Mucosa of descending colon (tissue), 3 donors: Measurements from ENCODE around the gene PRPF18. TPM values are rescaled to one million over a fixed set of nuclear protein-coding genes. Genes with fewer than 3 reads are reported as not detected.

ENCODE experiments used
- ATAC-seq: fragments of 200-7000 bp; cut with Tn5 transposase; one replicate; pipeline ENCODE4 v1.9.1; 2020; ENCODE audit warnings: mild to moderate bottlenecking, moderate library complexity
- DNase-seq, 3 donors: peaks; one replicate each; pipeline ENCODE4 v3.0.0-alpha.2; 2020
- H3K36me3 ChIP-seq: fragments of 200-600 bp; one replicate; pipeline ENCODE4 v1.8.0; 2021; ENCODE audit warnings: low read depth, mild to moderate bottlenecking
- H3K4me1 ChIP-seq: fragments of 200-600 bp; one replicate; pipeline ENCODE4 v1.8.0; 2021; ENCODE audit warnings: low read depth, mild to moderate bottlenecking
- H3K4me3 ChIP-seq: fragments of 200-600 bp; one replicate; pipeline ENCODE4 v1.8.0; 2021; ENCODE audit warnings: mild to moderate bottlenecking
- H3K9me3 ChIP-seq: fragments of 200-600 bp; one replicate; pipeline ENCODE4 v1.8.0; 2021; ENCODE audit warnings: mild to moderate bottlenecking
- CTCF ChIP-seq: fragments of 200-600 bp; IDR thresholded peaks from one replicate; pipeline ENCODE4 v1.8.0; 2022; ENCODE audit warnings: antibody characterized with exemption, mild to moderate bottlenecking
- intact Hi-C, 2 donors: fragments of 100-400 bp; cut with DNase I in 1 of 2; cut with micrococcal nuclease in 1 of 2; formaldehyde crosslinking; loops; one replicate each; pipeline versions ENCODE4 v1.11.0 to v1.11.1; 2022; cut with DNase I, micrococcal nuclease
- total RNA-seq, 3 donors: library from RNA; stranded (reverse); fragmentation: NEBNext Ultra II Directional in 2 of 3; extraction: Animal tissue kit (Norgen Biotek cat#: 25700) in 2 of 3; gene quantifications; one replicate each; pipeline versions ENCODE4 v1.2.1 to v1.2.4, GENCODE V29; 2021 to 2023
- donor health status: DM: no; HTN: no; CAD: no; lungs with moderate emphysema.
- donor health status: DM: no; HTN: no; CAD: no.
- donor health status: DM: no; HTN: yes; CAD: no.

Gene PRPF18
- total RNA-seq, 3 donors from 2014 or later = 20.8 to 26.1 (median 25.9) TPM

DNA sequence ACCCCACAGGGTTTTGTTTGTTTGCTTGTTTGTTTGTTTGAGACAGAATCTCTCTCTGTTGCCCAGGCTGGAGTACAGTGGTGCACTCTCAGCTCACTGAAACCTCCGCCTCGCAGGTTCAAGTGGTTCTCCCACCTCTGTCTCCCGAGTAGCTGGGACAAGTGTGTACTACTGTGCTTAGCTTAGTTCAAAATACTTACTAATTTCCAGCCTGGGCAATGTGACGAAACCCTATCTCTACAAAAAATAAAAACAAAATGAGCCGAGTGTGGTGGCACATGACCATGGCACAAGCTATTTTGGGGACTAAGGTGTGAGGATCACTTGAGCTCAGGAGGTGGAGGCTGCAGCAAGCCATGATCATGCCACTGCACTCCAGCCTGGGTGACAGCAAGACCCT is 15.2 kb upstream of the PRPF18 start:
- intact Hi-C loops = no loop called here
- H3K36me3 ChIP-seq = no peaks in the 10 kb centered on the region
- no peak for ATAC-seq
- DNase-seq = no peak
- H3K9me3 ChIP-seq = no peaks in the 10 kb centered on the region
- H3K4me3 ChIP-seq = no peak overlapping the region
- no peaks in the 10 kb centered on the region for H3K4me1 ChIP-seq
- no peak for TF ChIP-seq CTCF

- no peak for TF ChIP-seq CTCF
- DNase-seq = no peak
- intact Hi-C loops = no loop called here
Measured at GRCh38 chr10:13573960-13574359, 12.8 kb upstream of the PRPF18 start.

GRCh38 chr10:13585195-13585751 is 1.5 kb upstream of the PRPF18 start:
- no peak for DNase-seq
- H3K4me3 ChIP-seq = no peak overlapping the region
- no peak for TF ChIP-seq CTCF
- ATAC-seq = no peak
- H3K36me3 ChIP-seq = no peaks in the 10 kb centered on the region
- H3K4me1 ChIP-seq = peaks cover 9% of the 10 kb centered on the region
- intact Hi-C loops = no loop called here
- no peaks in the 10 kb centered on the region for H3K9me3 ChIP-seq

More at GRCh38 chr10:13573960-13574359, 12.8 kb upstream of the PRPF18 start:
- Histone ChIP-seq H3K4me1 (no peaks in the 10 kb centered on the region), H3K4me3 (no peak overlapping the region), H3K36me3 (no peaks in the 10 kb centered on the region), H3K9me3 (no peaks in the 10 kb centered on the region)
- ATAC-seq = no peak

GRCh38 chr10:13585943-13586342 is 822 bp upstream of the PRPF18 start:
- Histone ChIP-seq H3K9me3 (no peaks in the 10 kb centered on the region), H3K4me1 (peaks cover 9% of the 10 kb centered on the region), H3K4me3 (no peak overlapping the region), H3K36me3 (no peaks in the 10 kb centered on the region)
- no peak for TF ChIP-seq CTCF
- intact Hi-C loops = no loop called here
- ATAC-seq (no peak), DNase-seq (no peak)

- no peak for TF ChIP-seq CTCF
- H3K9me3 ChIP-seq = no peaks in the 10 kb centered on the region
- peak overlapping the region; percentile 87 for H3K4me3 ChIP-seq
- DNase-seq (peak in 1 of 3 donors; percentile 43), ATAC-seq (peak; percentile 40)
- intact Hi-C loops = no loop called here
- peaks cover 9% of the 10 kb centered on the region for H3K4me1 ChIP-seq
- no peaks in the 10 kb centered on the region for H3K36me3 ChIP-seq
Measured at GRCh38 chr10:13587391-13587790, 626 bp downstream of the PRPF18 start.

- ATAC-seq (no peak), DNase-seq (no peak)
- H3K9me3 ChIP-seq = no peaks in the 10 kb centered on the region
- no peak overlapping the region for H3K4me3 ChIP-seq
- no peaks in the 10 kb centered on the region for H3K36me3 ChIP-seq
- H3K4me1 ChIP-seq = peaks cover 9% of the 10 kb centered on the region
- intact Hi-C loops = no loop called here
- no peak for TF ChIP-seq CTCF
Measured at GRCh38 chr10:13589316-13589715, 2.6 kb downstream of the PRPF18 start.
